DMS 273 treated with DMSO at 0.1 percent for 48 hours (cell line): ENCODE results near the gene TTC17.

Experiments
- DNase-seq: peaks from one replicate; lab custom pipeline; 2025; lab: John Stamatoyannopoulos, UW

Gene TTC17

GRCh38 chr11:43542750-43543712 is 184.3 kb downstream of the TTC17 start:
- no peak for DNase-seq
